Measurements from ENCODE around the gene PSMG4. TPM values are rescaled to one million over a fixed set of nuclear protein-coding genes. Genes with fewer than 3 reads are reported as not detected.

Gene PSMG4
- total and polyA plus RNA-seq, 2 of the 8 experiments (the other 6 are each of a cell fraction or from before 2014, with no cell fraction given): 40.6 to 113 TPM

DNA sequence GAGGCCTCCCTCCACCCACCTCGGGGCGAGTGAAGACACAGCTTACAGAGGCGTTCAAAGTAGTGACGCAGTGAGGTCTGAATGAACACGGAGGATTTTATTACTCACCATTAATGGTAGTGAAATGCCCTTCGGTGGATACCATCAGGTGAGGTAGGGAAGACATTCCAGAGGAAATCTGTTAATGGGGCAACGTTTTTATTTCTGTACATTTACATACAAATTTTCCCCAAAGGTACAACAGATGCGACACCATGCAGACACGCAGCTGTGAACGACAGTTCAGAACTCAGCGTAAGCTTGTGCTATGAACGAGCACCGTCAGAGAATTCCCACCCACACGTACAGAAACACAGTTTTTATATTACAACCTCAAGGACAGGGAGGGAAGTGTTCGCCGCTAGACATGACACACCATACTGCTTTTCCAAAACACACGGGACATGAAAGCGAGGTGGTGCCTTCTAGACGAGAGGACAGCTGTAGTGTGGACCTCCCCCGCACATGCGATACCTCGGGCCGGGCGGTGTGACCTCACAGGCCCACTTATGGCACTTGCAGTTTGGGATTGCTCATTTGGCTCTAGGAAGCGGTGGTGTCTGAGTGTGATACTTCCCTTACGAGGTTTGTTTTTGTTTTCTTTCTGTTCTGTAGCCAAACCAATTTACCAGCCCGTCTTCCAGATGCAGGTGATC, 10.7 kb downstream of the PSMG4 start:
- H3K4me2 ChIP-seq (ENCODE audit: insufficient read depth in 1 of 2, low read depth in 2 of 2, low read length in 2 of 2): no peak overlapping the region
- WGBS, 2 experiments (ENCODE audit: extremely low coverage in 1 of 2, insufficient coverage in 1 of 2, insufficient read length in 1 of 2, insufficient replicate concordance in 2 of 2, low coverage in 1 of 2, low lambda C conversion rate in 2 of 2, missing lambda C conversion rate in 1 of 2): 92% methylated on average over 27 of the region's 27 CpGs; no CpG with 5 or more reads in 1 of the 2 experiments
- no peak for TF ChIP-seq NANOG (IDR thresholded peaks at IDR 0.05; ENCODE audit: insufficient read depth, low read depth, low read length, poor library complexity, severe bottlenecking)
- no peak for TF ChIP-seq POLR2A (IDR thresholded peaks at IDR 0.05; ENCODE audit: control extremely low read depth in 1 of 2, low read depth in 2 of 2, low read length in 2 of 2)
- TF ChIP-seq PHF8 (conservative IDR thresholded peaks at IDR 0.05; ENCODE audit: low read depth, low read length): no peak
- no peak for TF ChIP-seq EGR1 (IDR thresholded peaks at IDR 0.05; ENCODE audit: borderline replicate concordance, low read depth, low read length)
- no peak for TF ChIP-seq EZH2 (IDR thresholded peaks at IDR 0.05; ENCODE audit: low read depth, low read length, severe bottlenecking)
- TF ChIP-seq E2F6 (IDR thresholded peaks at IDR 0.05): no peak
- TF ChIP-seq NRF1 (IDR thresholded peaks at IDR 0.05; ENCODE audit: low read depth, low read length): no peak
- no peak for TF ChIP-seq SIN3A (conservative IDR thresholded peaks at IDR 0.05 in 1 of 2, IDR thresholded peaks at IDR 0.05 in 1 of 2; ENCODE audit: low read depth in 1 of 2, low read length in 2 of 2)
- TF ChIP-seq KDM4A (IDR thresholded peaks at IDR 0.05; ENCODE audit: low read depth, low read length, severe bottlenecking): no peak
- no peak for TF ChIP-seq ASH2L (IDR thresholded peaks at IDR 0.05; ENCODE audit: low read length)
- no peak for TF ChIP-seq SRF (IDR thresholded peaks at IDR 0.05; ENCODE audit: low read depth, low read length)

More for the DNA sequence above, 10.7 kb downstream of the PSMG4 start:
- Histone ChIP-seq H3K9ac (replicated peaks in 1 of 4; ENCODE audit: extremely low read depth in 1 of 4, low read depth in 3 of 4, low read length in 3 of 4) (no peak overlapping the region), H2AK5ac (ENCODE audit: low read depth, low read length) (no peak overlapping the region), H4K91ac (replicated peaks; ENCODE audit: insufficient read length, low read length) (no peak overlapping the region), H3K9me3 (ENCODE audit: insufficient read depth in 2 of 2, low read depth in 1 of 2, low read length in 1 of 2) (no peaks in the 10 kb centered on the region), H2AFZ (ENCODE audit: low read length) (no peak overlapping the region), H3K56ac (replicated peaks; ENCODE audit: insufficient read length, low read depth, low read length) (no peak overlapping the region), H4K20me1 (replicated peaks in 1 of 2; ENCODE audit: control insufficient read depth in 1 of 2, insufficient read depth in 2 of 2, low read length in 2 of 2) (peaks cover 6 to 27% of the 10 kb centered on the region in 2 experiments), H3K36me3 (ENCODE audit: control insufficient read depth in 2 of 4, insufficient read depth in 4 of 4, low read length in 3 of 4) (peaks cover 2 to 58% (median 18%) of the 10 kb centered on the region in 4 experiments; a peak in 6 of 8 replicates), H3K79me1 (ENCODE audit: low read depth, low read length) (peaks cover 10% of the 10 kb centered on the region), H3K23ac (ENCODE audit: insufficient read length) (no peak overlapping the region), H2BK120ac (replicated peaks; ENCODE audit: low read depth, low read length) (no peak overlapping the region), H3K23me2 (ENCODE audit: low read depth, low read length) (no peaks in the 10 kb centered on the region), H3K18ac (ENCODE audit: extremely low read depth, low read length) (no peak overlapping the region), H2BK15ac (ENCODE audit: low read length) (no peak overlapping the region), H4K8ac (ENCODE audit: extremely low read depth, insufficient read depth, low read length) (no peak overlapping the region), H3K4ac (replicated peaks; ENCODE audit: insufficient read length, low read depth, low read length) (no peak overlapping the region), H3K4me1 (replicated peaks in 1 of 4; ENCODE audit: control insufficient read depth in 3 of 4, insufficient read depth in 4 of 4, low read length in 3 of 4) (no peaks in the 10 kb centered on the region; a peak in 1 of 7 replicates), H3K14ac (ENCODE audit: insufficient read length) (no peak overlapping the region), H3K79me2 (ENCODE audit: control insufficient read depth in 1 of 2, insufficient read depth in 2 of 2, low read length in 2 of 2) (peaks cover 0 to 24% of the 10 kb centered on the region in 2 experiments; a peak in 1 of 4 replicates), H4K5ac (ENCODE audit: insufficient read length, low read depth, low read length) (no peak overlapping the region), H3K27ac (ENCODE audit: low read depth, low read length) (no peak overlapping the region), H2BK12ac (ENCODE audit: low read depth, low read length) (no peak overlapping the region), H3K4me3 (ENCODE audit: extremely low read depth in 1 of 4, insufficient read depth in 2 of 4, low read depth in 3 of 4, low read length in 4 of 4) (no peak overlapping the region), H2BK20ac (ENCODE audit: low read length) (no peak overlapping the region), H3K27me3 (replicated peaks in 1 of 4; ENCODE audit: control insufficient read depth in 3 of 4, extremely low read depth in 1 of 4, insufficient read depth in 3 of 4, low read length in 3 of 4) (no peaks in the 10 kb centered on the region), H2BK5ac (ENCODE audit: low read depth, low read length) (no peak overlapping the region)
- no peak for FAIRE-seq
- ChIA-PET POLR2A (ENCODE audit: partially characterized antibody) (no interaction called here), CTCF (ENCODE audit: partially characterized antibody) (interaction anchor here (1.0 to 1.4 kb wide), 3 partner anchors 61 to 463 kb away, joined by 3 to 7 read pairs (median 4); no protein-coding TSS in a partner anchor)
- DNase-seq (ENCODE audit: low read depth in 1 of 2, low spot score in 2 of 2): no peak

All from H1 (cell line).